ENCODE data around the gene YTHDC1.

DNA sequence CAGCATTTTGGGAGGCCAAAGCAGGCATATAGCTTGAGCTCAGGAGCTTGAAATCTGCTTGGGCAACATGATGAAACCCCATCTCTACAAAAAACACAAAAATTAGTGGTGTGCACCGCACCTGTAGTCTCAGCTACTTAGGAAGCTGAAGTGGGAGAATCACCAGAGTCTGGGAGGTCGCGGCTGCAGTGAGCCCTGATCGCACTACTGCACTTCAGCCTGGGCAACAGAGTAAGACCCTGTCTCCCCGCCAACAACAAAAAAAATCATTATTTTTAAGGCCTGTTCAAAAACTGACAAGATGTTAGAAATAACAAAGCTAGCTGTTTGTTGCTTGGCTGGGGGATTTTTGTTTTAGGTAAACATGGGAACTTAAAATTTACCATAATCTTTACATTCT is 5.1 kb downstream of the YTHDC1 start:
- TF ChIP-seq RBBP5 (IDR thresholded peaks at IDR 0.05; ENCODE audit: borderline replicate concordance, low read depth, low read length): no peak
- TF ChIP-seq POLR2A (IDR thresholded peaks at IDR 0.05; ENCODE audit: control extremely low read depth in 1 of 2, low read depth in 2 of 2, low read length in 2 of 2): no peak
- no peak for TF ChIP-seq EGR1 (IDR thresholded peaks at IDR 0.05; ENCODE audit: borderline replicate concordance, low read depth, low read length)
- TF ChIP-seq, protein P1, sequence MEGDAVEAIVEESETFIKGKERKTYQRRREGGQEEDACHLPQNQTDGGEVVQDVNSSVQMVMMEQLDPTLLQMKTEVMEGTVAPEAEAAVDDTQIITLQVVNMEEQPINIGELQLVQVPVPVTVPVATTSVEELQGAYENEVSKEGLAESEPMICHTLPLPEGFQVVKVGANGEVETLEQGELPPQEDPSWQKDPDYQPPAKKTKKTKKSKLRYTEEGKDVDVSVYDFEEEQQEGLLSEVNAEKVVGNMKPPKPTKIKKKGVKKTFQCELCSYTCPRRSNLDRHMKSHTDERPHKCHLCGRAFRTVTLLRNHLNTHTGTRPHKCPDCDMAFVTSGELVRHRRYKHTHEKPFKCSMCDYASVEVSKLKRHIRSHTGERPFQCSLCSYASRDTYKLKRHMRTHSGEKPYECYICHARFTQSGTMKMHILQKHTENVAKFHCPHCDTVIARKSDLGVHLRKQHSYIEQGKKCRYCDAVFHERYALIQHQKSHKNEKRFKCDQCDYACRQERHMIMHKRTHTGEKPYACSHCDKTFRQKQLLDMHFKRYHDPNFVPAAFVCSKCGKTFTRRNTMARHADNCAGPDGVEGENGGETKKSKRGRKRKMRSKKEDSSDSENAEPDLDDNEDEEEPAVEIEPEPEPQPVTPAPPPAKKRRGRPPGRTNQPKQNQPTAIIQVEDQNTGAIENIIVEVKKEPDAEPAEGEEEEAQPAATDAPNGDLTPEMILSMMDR (IDR thresholded peaks at IDR 0.05; ENCODE audit: control extremely low read depth in 1 of 3, insufficient read depth in 1 of 3, low read depth in 1 of 3, low read length in 3 of 3): no peak
- TF ChIP-seq EP300 (IDR thresholded peaks at IDR 0.05; ENCODE audit: borderline replicate concordance in 1 of 2, low read depth in 2 of 2, low read length in 2 of 2): no peak
- TF ChIP-seq JUN (IDR thresholded peaks at IDR 0.05; ENCODE audit: low read depth, low read length): no peak
- TF ChIP-seq NRF1 (IDR thresholded peaks at IDR 0.05; ENCODE audit: low read depth, low read length): no peak
- TF ChIP-seq CHD7 (IDR thresholded peaks at IDR 0.05; ENCODE audit: insufficient replicate concordance, low read length): no peak
- TF ChIP-seq ZNF274 (IDR thresholded peaks at IDR 0.05; ENCODE audit: borderline replicate concordance, extremely low read depth, low read length): no peak
- TF ChIP-seq TAF1 (IDR thresholded peaks at IDR 0.05; ENCODE audit: low read depth, low read length): no peak
- no peak for TF ChIP-seq RAD21 (IDR thresholded peaks at IDR 0.05 in 1 of 2, conservative IDR thresholded peaks at IDR 0.05 in 1 of 2; ENCODE audit: low read depth in 2 of 2, low read length in 2 of 2)

All from H1 (cell line).